ENCODE measurements around the gene HSD17B1.
A peak's percentile ranks its signal among the peaks of the same experiment; 100 is the strongest.

HSD17B1 gene

GRCh38 chr17:42590886-42591285 lies 38.2 kb downstream of the HSD17B1 start:
- H3K9ac ChIP-seq (ENCODE audit: low read length in 5 of 5): no peak overlapping the region
- H3K4me3 ChIP-seq (ENCODE audit: low read depth in 1 of 5, low read length in 5 of 5): no peak overlapping the region
- H3K9me3 ChIP-seq (ENCODE audit: control insufficient read depth in 5 of 5, low read length in 5 of 5): no peaks in the 10 kb centered on the region
- peaks cover 16 to 63% (median 44%) of the 10 kb centered on the region in 5 donors for H3K36me3 ChIP-seq (ENCODE audit: control insufficient read depth in 5 of 5, insufficient read depth in 5 of 5, low read length in 5 of 5)
- H3K4me1 ChIP-seq (ENCODE audit: control insufficient read depth in 5 of 5, insufficient read depth in 5 of 5, low read length in 5 of 5): peaks cover 0 to 15% (median 10%) of the 10 kb centered on the region in 5 donors
- no peak overlapping the region for H3K27ac ChIP-seq (ENCODE audit: low read depth, low read length)
- H3K27me3 ChIP-seq (ENCODE audit: control insufficient read depth in 5 of 5, insufficient read depth in 4 of 5, low read length in 5 of 5): no peaks in the 10 kb centered on the region

DNA sequence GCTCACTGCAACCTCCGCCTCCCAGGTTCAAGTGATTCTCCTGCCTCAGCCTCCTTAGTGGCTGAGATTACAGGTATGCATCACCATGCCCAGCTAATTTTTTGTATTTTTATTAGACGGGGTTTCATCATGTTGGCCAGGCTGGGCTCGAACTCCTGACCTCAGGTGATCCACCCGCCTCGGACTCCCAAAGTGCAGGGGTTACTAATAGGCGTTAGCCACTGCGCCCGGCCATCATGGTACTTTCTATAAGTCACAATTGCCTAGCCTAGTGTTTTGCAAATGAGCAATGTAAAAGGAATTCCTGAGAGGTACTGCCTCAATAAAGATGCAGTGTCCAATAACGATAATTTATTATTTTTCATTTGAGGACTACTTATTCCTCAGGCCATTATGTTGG lies 38.7 kb downstream of the HSD17B1 start:
- no peak overlapping the region for H3K4me3 ChIP-seq (ENCODE audit: low read depth in 1 of 5, low read length in 5 of 5)
- H3K36me3 ChIP-seq (ENCODE audit: control insufficient read depth in 5 of 5, insufficient read depth in 5 of 5, low read length in 5 of 5): peaks cover 16 to 59% (median 41%) of the 10 kb centered on the region in 5 donors
- H3K27ac ChIP-seq (ENCODE audit: low read depth, low read length): no peak overlapping the region
- H3K27me3 ChIP-seq (ENCODE audit: control insufficient read depth in 5 of 5, insufficient read depth in 4 of 5, low read length in 5 of 5): no peaks in the 10 kb centered on the region
- no peaks in the 10 kb centered on the region for H3K9me3 ChIP-seq (ENCODE audit: control insufficient read depth in 5 of 5, low read length in 5 of 5)
- peaks cover 0 to 10% (median 5%) of the 10 kb centered on the region in 5 donors for H3K4me1 ChIP-seq (ENCODE audit: control insufficient read depth in 5 of 5, insufficient read depth in 5 of 5, low read length in 5 of 5)
- H3K9ac ChIP-seq (ENCODE audit: low read length in 5 of 5): no peak overlapping the region

DNA sequence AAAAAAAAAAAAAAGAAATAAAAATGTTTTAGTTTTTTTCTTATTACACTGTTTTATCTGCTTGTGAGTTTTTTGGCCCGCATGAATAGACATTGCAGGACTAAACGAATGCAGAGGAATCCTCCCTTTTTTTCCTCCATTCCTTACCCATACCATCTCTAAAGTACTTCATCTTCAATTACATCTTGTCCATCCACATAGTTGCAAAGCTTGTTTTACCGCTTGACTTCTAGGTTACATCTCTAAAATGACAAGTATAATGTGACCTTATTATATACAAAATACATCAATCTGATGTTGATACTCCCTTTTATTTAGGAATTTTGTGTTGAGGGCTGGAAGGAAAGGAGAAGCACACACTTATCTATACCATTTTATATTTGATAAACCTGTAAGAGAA lies 43.7 kb downstream of the HSD17B1 start:
- Histone ChIP-seq H3K9ac (ENCODE audit: low read length in 5 of 5) (no peak overlapping the region), H3K4me1 (ENCODE audit: control insufficient read depth in 5 of 5, insufficient read depth in 5 of 5, low read length in 5 of 5) (peaks cover 0 to 13% (median 10%) of the 10 kb centered on the region in 5 donors), H3K4me3 (ENCODE audit: low read depth in 1 of 5, low read length in 5 of 5) (no peak overlapping the region), H3K27ac (ENCODE audit: low read depth, low read length) (no peak overlapping the region), H3K9me3 (ENCODE audit: control insufficient read depth in 5 of 5, low read length in 5 of 5) (no peaks in the 10 kb centered on the region), H3K27me3 (ENCODE audit: control insufficient read depth in 5 of 5, insufficient read depth in 4 of 5, low read length in 5 of 5) (no peaks in the 10 kb centered on the region), H3K36me3 (ENCODE audit: control insufficient read depth in 5 of 5, insufficient read depth in 5 of 5, low read length in 5 of 5) (peaks cover 3 to 16% (median 5%) of the 10 kb centered on the region in 5 donors)

GRCh38 chr17:42598905-42599304 lies 46.2 kb downstream of the HSD17B1 start:
- peaks cover 0 to 11% (median 3%) of the 10 kb centered on the region in 5 donors for H3K36me3 ChIP-seq (ENCODE audit: control insufficient read depth in 5 of 5, insufficient read depth in 5 of 5, low read length in 5 of 5)
- no peak overlapping the region for H3K4me3 ChIP-seq (ENCODE audit: low read depth in 1 of 5, low read length in 5 of 5)
- H3K9me3 ChIP-seq (ENCODE audit: control insufficient read depth in 5 of 5, low read length in 5 of 5): no peaks in the 10 kb centered on the region
- peak overlapping the region in 2 of 5 donors; percentile 9 to 46 for H3K9ac ChIP-seq (ENCODE audit: low read length in 5 of 5)
- H3K27me3 ChIP-seq (ENCODE audit: control insufficient read depth in 5 of 5, insufficient read depth in 4 of 5, low read length in 5 of 5): no peaks in the 10 kb centered on the region
- H3K4me1 ChIP-seq (ENCODE audit: control insufficient read depth in 5 of 5, insufficient read depth in 5 of 5, low read length in 5 of 5): peaks cover 0 to 13% (median 10%) of the 10 kb centered on the region in 5 donors
- H3K27ac ChIP-seq (ENCODE audit: low read depth, low read length): no peak overlapping the region

- H3K27me3 ChIP-seq (ENCODE audit: control insufficient read depth in 5 of 5, insufficient read depth in 4 of 5, low read length in 5 of 5): no peaks in the 10 kb centered on the region
- peaks cover 0 to 6% (median 2%) of the 10 kb centered on the region in 5 donors for H3K36me3 ChIP-seq (ENCODE audit: control insufficient read depth in 5 of 5, insufficient read depth in 5 of 5, low read length in 5 of 5)
- H3K9me3 ChIP-seq (ENCODE audit: control insufficient read depth in 5 of 5, low read length in 5 of 5): no peaks in the 10 kb centered on the region
- H3K9ac ChIP-seq (ENCODE audit: low read length in 5 of 5): no peak overlapping the region
- H3K4me3 ChIP-seq (ENCODE audit: low read depth in 1 of 5, low read length in 5 of 5): no peak overlapping the region
- H3K4me1 ChIP-seq (ENCODE audit: control insufficient read depth in 5 of 5, insufficient read depth in 5 of 5, low read length in 5 of 5): peaks cover 0 to 39% (median 31%) of the 10 kb centered on the region in 5 donors
- H3K27ac ChIP-seq (ENCODE audit: low read depth, low read length): no peak overlapping the region
These were observed 50.6 kb downstream of the HSD17B1 start for GRCh38 chr17:42603318-42603717.
